ENCODE results near the gene CAMSAP3.

Gene CAMSAP3

DNA sequence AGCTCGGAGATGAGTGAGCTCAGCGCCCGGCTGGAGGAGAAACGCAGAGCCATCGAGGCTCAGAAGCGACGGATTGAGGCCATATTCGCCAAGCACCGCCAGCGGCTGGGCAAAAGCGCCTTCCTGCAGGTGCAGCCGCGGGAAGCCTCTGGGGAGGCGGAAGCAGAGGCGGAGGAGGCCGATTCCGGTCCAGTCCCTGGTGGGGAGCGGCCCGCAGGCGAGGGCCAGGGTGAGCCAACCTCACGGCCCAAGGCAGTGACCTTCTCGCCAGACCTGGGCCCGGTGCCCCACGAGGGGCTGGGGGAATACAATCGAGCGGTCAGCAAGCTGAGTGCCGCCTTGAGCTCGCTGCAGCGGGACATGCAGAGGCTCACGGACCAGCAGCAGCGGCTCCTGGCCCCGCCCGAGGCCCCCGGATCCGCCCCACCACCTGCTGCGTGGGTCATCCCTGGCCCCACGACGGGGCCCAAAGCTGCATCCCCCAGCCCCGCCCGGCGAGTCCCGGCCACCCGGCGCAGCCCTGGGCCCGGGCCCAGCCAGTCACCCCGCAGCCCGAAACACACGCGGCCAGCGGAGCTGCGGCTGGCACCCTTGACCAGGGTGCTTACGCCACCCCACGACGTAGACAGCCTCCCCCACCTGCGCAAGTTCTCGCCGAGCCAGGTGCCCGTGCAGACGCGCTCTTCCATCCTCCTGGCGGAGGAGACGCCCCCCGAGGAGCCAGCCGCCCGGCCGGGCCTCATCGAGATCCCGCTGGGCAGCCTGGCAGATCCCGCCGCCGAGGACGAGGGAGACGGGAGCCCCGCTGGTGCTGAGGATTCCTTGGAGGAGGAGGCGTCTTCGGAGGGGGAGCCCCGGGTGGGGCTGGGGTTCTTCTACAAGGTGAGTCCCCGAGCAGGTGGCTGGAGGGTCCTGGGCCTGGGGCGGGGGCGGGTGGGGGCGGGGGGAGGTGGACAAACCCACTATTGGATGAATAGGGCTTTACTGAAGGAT is 16.9 kb downstream of the CAMSAP3 start:
- no peak for TF ChIP-seq GATA2 (IDR thresholded peaks at IDR 0.05; ENCODE audit: low read depth, low read length)
- TF ChIP-seq GATA3 (IDR thresholded peaks at IDR 0.05; ENCODE audit: low read depth, low read length), result no peak

DNA sequence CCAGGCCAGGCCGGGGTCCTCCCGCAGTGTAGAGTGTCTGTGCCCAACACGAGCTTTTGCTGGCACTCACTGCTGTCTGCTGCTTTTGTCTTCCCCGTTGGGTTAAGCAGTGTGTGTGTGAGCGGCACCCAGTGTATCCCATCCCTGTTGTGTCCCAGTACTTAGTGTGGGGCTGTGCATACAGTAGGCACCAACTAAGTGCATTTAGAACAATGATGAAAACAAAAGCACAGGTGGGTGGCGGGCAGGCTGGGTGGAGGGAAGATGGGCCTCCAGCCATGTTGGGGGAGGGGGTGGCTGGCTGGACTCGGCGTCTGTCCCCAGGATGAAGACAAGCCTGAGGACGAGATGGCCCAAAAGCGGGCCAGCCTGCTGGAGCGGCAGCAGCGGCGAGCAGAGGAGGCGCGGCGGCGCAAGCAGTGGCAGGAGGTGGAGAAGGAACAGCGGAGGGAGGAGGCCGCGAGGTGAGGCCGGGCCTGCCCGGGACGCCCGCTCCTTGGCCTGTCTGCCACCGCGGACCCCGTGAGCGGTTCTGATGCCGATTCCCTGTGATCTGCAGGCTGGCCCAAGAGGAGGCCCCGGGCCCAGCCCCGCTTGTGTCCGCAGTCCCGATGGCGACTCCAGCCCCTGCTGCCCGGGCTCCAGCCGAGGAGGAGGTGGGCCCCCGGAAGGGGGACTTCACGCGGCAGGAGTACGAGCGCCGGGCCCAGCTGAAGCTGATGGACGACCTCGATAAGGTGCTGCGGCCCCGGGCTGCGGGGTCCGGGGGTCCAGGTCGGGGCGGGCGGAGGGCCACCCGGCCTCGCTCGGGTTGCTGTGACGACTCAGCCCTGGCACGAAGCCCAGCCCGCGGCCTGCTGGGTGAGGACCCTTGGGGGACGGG is 19.4 kb downstream of the CAMSAP3 start:
- no peak for TF ChIP-seq GATA2 (IDR thresholded peaks at IDR 0.05; ENCODE audit: low read depth, low read length)
- no peak for TF ChIP-seq GATA3 (IDR thresholded peaks at IDR 0.05; ENCODE audit: low read depth, low read length)

DNA sequence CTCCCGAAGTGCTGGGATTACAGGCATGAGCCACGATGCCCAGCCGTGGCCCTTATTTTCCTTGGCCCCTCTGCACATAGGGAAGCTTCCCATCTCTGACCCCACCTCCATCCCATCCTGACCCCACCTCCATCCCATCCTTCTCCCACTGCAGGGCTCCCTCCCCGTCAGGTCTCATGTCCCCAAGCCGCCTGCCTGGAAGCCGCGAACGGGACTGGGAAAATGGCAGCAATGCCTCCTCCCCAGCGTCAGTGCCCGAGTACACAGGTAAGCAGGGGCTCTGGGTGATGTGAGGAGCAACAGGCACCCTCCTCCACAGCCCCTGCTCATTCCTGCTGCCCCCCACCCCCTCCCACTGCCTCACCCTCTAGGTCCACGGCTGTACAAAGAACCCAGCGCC is 21.5 kb downstream of the CAMSAP3 start:
- TF ChIP-seq GATA3 (IDR thresholded peaks at IDR 0.05; ENCODE audit: low read depth, low read length), result no peak
- TF ChIP-seq GATA2 (IDR thresholded peaks at IDR 0.05; ENCODE audit: low read depth, low read length), result no peak

DNA sequence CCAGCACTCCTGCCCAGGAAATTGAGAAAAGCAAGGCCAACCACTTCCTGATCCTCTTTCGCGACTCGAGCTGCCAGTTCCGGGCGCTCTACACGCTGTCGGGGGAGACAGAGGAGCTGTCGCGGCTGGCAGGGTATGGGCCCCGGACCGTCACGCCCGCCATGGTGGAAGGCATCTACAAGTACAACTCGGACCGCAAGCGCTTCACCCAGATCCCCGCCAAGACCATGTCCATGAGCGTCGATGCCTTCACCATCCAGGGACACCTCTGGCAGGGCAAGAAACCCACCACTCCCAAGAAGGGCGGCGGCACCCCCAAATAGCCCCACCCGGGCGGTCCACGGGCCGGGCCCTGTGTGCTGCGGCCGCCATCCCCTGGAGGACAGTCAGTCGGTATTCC is 22.1 kb downstream of the CAMSAP3 start:
- TF ChIP-seq GATA3 (IDR thresholded peaks at IDR 0.05; ENCODE audit: low read depth, low read length) (no peak), GATA2 (IDR thresholded peaks at IDR 0.05; ENCODE audit: low read depth, low read length) (no peak)

DNA sequence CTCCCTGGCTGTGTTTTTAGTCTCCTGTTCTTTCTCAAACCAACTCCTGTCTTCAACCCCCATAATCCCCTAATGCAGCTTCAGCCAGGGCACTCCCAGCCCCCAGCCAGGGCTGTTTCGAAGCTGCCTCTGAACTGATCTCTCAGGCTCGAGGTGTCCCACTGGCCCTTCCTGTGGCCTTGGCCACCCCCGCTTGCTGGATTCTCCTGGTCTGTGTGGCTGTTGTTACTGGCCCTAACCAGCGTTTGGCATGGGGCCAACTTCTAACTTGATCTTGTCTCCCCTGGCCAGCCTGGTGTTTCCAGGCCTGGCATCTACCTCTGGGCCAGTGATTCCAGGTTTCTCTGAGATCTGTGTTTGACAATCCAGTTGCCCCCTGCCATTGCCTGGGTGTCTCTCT is 22.7 kb downstream of the CAMSAP3 start:
- TF ChIP-seq GATA2 (IDR thresholded peaks at IDR 0.05; ENCODE audit: low read depth, low read length) (peak; percentile 84; the same call in 1 of the 2 replicates), GATA3 (IDR thresholded peaks at IDR 0.05; ENCODE audit: low read depth, low read length) (no peak)

DNA sequence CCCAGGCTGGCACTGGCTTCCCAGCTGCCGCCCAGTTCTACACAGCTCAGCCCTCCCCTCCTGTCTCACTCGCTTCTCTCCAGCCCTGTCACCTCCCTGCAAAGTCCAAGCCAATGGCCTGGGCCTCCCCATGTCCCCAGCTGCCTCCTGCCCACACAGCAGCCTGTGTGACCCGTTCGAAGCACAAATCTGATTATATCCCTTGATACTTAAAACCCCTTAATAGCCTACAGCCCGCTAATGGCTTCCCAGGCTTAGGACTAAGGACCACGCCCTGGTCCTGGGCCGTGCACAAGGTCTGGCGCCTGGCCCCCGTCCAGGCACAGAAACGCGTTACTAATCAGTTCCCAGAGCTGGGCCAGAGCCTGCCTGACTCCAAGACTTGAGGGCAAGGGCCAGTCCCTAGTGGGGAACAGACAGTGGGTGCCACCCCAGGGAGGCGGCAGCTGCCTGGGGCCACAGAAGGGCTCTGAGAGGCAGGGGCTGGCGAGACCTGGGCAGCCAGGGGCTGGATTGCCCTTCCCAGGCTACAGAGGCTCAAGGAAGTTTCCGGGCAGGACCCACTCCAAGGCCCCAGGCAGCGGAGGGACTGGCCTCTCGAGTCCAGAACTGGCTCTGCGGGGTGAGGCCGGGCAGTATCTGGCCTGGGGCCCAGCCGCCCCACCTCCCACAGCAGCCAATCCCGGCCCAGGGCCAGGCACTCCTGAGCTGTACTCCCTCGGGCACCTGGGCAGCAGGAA is 23.3 kb downstream of the CAMSAP3 start:
- TF ChIP-seq GATA3 (IDR thresholded peaks at IDR 0.05; ENCODE audit: low read depth, low read length) (no peak), GATA2 (IDR thresholded peaks at IDR 0.05; ENCODE audit: low read depth, low read length) (no peak)

GRCh38 chr19:7619671-7620441 is 24.2 kb downstream of the CAMSAP3 start:
- TF ChIP-seq GATA2 (IDR thresholded peaks at IDR 0.05; ENCODE audit: low read depth, low read length) (no peak), GATA3 (IDR thresholded peaks at IDR 0.05; ENCODE audit: low read depth, low read length) (no peak)

DNA sequence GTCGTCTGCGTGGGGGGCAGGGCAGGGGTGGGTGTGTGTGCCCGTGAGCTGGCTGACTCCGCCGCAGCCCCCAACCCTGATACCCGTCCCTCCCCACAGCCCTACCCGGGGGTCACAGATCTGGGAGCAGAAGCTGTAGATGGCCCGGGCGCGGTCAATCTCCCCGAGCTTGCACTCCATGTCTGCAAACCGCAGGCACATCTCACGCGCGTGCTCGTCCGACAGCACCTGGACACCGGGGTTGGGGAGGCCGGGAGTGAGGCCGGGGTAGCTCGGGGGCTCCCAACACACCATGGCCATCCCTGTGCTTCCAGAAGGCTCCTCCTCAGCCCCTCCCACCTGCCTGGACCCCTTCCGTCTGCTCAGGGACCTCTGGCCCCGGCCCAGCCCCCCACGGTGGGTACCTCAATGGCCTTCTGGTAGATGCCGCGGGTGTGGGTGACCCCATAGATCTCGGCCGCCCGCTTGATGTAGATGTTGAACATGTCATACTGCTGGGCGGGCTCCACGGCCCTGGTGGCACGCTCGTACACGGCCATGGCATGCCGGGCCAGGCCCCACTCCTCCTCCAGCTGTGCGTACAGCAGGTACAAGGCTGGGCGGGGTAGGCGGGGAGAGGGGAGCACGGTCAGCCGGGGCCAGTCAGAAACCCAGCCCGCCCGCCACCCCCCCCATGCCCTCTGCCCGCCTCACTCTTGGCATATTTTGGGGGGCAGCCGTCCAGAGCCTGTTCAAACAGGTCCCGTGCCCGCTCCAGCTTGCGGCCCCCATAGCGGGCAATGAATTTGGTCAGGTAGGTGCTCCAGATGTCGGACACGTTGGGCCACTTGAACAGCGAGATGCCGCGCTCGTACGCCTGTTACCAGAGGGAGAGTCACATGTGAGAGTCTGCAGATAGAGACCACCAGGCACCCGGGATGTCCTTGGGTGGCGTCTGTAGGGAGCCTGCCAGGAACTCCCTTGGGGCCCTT is 25.1 kb downstream of the CAMSAP3 start:
- TF ChIP-seq GATA2 (IDR thresholded peaks at IDR 0.05; ENCODE audit: low read depth, low read length) (no peak), GATA3 (IDR thresholded peaks at IDR 0.05; ENCODE audit: low read depth, low read length) (no peak)

DNA sequence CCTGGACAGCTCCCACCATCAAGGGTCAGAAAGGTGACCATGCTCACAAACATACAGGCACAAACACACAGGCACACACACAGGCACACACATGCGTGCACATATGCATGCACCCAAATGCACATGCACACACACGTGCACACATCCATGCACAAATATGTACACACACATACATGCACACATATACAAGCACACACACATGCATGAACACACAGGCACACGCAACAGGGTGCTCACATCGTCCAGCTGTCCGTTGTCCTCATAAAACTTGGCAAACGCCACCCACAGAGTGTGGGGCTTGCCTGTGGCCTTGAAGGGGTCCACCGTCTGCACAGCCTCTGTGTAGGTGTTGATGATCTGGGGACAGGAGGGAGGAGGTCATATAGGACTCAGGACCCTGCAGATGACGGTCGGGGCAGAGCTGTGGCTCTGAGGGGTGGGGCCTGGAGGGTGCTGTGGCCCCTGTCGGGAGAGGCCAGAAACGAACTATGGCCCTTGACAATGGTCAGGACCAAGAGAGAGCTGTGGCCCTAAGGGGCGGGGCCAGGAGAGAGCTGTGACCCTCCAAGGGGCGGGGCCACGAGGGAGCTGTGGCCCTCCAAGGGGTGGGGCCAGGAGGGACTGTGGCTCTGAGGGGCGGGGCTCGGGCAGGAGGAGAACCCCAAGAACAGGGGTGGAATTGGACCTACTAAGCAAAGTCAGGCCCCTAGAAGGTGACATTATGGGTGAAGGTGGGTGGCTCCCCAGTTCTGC is 27.4 kb downstream of the CAMSAP3 start:
- TF ChIP-seq GATA3 (IDR thresholded peaks at IDR 0.05; ENCODE audit: low read depth, low read length) (no peak), GATA2 (IDR thresholded peaks at IDR 0.05; ENCODE audit: low read depth, low read length) (no peak)

- no peak for TF ChIP-seq GATA3 (IDR thresholded peaks at IDR 0.05; ENCODE audit: low read depth, low read length)
- TF ChIP-seq GATA2 (IDR thresholded peaks at IDR 0.05; ENCODE audit: low read depth, low read length), result no peak
Observed at GRCh38 chr19:7623725-7624603, 28.3 kb downstream of the CAMSAP3 start.
